PC-3 (cell line): ENCODE results near the gene CAMK1G. TPM values are rescaled to one million over a fixed set of nuclear protein-coding genes. Genes with fewer than 3 reads are reported as not detected.
A peak's percentile ranks its signal among the peaks of the same experiment; 100 is the strongest.

Experiments
- ATAC-seq: fragments of 200-7000 bp; cut with Tn5 transposase; 2 replicates; pipeline ENCODE4 v1.9.1; 2020; ENCODE audit warnings: mild to moderate bottlenecking, moderate library complexity
- BruUV-seq: library from RNA; stranded (reverse); fragments of 400-500 nt; replicated peaks from 2 replicates; lab custom pipeline; 2021; lab: Mats Ljungman, UMichigan
- CTCF ChIA-PET: fragments of 300-600 bp; sonication (Branson Sonifier 250); formaldehyde crosslinking; loops from one replicate; lab custom pipeline; 2022; ENCODE audit warnings: antibody characterized with exemption; lab: Charles Lee
- POLR2A ChIA-PET: fragments of 300-600 bp; sonication (Branson Sonifier 250); formaldehyde crosslinking; loops from one replicate; lab custom pipeline; 2022; ENCODE audit warnings: antibody characterized with exemption; ENCODE audit not compliant: unreplicated experiment; lab: Charles Lee
- DNase-seq: peaks from one replicate; pipeline ENCODE4 v3.0.0-alpha.2; 2015
- H2AFZ ChIP-seq: fragments of 300-600 bp; sonication (generic); 2 replicates; pipeline ENCODE4 v1.6.0; 2016; ENCODE audit warnings: antibody characterized with exemption, low read length
- H3F3A ChIP-seq: fragments of 300-600 bp; sonication (generic); one replicate; pipeline ENCODE4 v1.6.0; 2017; ENCODE audit warnings: antibody characterized with exemption, low read length, control low read depth, mild to moderate bottlenecking; ENCODE audit not compliant: unreplicated experiment
- H3K27ac ChIP-seq: fragments of 300-600 bp; sonication (generic); 2 replicates; pipeline ENCODE4 v1.5.1; 2016; ENCODE audit warnings: mild to moderate bottlenecking, low read length
- H3K27me3 ChIP-seq: fragments of 300-600 bp; sonication (generic); 2 replicates; pipeline ENCODE4 v1.6.1; 2016; ENCODE audit warnings: low read length, mixed read lengths
- H3K36me3 ChIP-seq: fragments of 300-600 bp; sonication (generic); 2 replicates; pipeline ENCODE4 v1.6.1; 2016; ENCODE audit warnings: low read depth, mixed run types, low read length, mixed read lengths
- H3K4me1 ChIP-seq: fragments of 300-600 bp; sonication (generic); 2 replicates; pipeline ENCODE4 v1.5.1; 2016; ENCODE audit warnings: low read length; ENCODE audit not compliant: insufficient read depth
- H3K4me2 ChIP-seq: fragments of 300-600 bp; sonication (generic); 2 replicates; pipeline ENCODE4 v1.6.0; 2016; ENCODE audit warnings: low read length
- H3K4me3 ChIP-seq: fragments of 300-600 bp; sonication (generic); 2 replicates; pipeline ENCODE4 v1.5.1; 2016; ENCODE audit warnings: mild to moderate bottlenecking, low read length, mixed read lengths
- H3K79me2 ChIP-seq: fragments of 300-600 bp; sonication (generic); 2 replicates; pipeline ENCODE4 v1.6.1; 2017; ENCODE audit warnings: low read length, mixed read lengths
- H3K9ac ChIP-seq: fragments of 300-600 bp; sonication (generic); 2 replicates; pipeline ENCODE4 v1.6.0; 2016; ENCODE audit warnings: mild to moderate bottlenecking, low read length
- H3K9me2 ChIP-seq: fragments of 300-600 bp; sonication (generic); replicated peaks from 2 replicates; pipeline ENCODE4 v1.6.1; 2016; ENCODE audit warnings: mixed run types, low read length, mixed read lengths
- H3K9me3 ChIP-seq: fragments of 300-600 bp; sonication (generic); 2 replicates; pipeline ENCODE4 v1.6.1; 2016; ENCODE audit warnings: low read length, mixed read lengths
- H4K20me1 ChIP-seq: fragments of 300-600 bp; sonication (generic); 2 replicates; pipeline ENCODE4 v1.6.1; 2016; ENCODE audit warnings: low read length, mixed read lengths
- CTCF ChIP-seq: fragments of 300-600 bp; sonication (generic); conservative IDR thresholded peaks from 2 replicates; pipeline ENCODE4 v1.5.1; 2017; ENCODE audit warnings: antibody characterized with exemption, low read depth, mild to moderate bottlenecking, low read length
- EZH2 ChIP-seq: fragments of 300-600 bp; sonication (generic); IDR thresholded peaks from one replicate; pipeline ENCODE4 v1.6.1; 2017; ENCODE audit warnings: antibody characterized with exemption, mild to moderate bottlenecking, low read length; ENCODE audit not compliant: unreplicated experiment
- EZH2phosphoT487 ChIP-seq: fragments of 300-600 bp; sonication (generic); IDR thresholded peaks from 2 replicates; pipeline ENCODE4 v1.6.1; 2018; ENCODE audit warnings: mild to moderate bottlenecking, antibody characterized with exemption, low read length, borderline replicate concordance
- intact Hi-C: fragments of 100-400 bp; cut with micrococcal nuclease; formaldehyde crosslinking; loops from 2 replicates; pipeline ENCODE4 v1.9.0; 2023
- total RNA-seq: library from RNA; depleted of rRNA; stranded (reverse); fragments of >200 nt; gene quantifications from 2 replicates; pipeline ENCODE4 v1.2.3, GENCODE V29; 2014

Gene CAMK1G
- total RNA-seq, 1 experiment from 2014 or later, result not detected

GRCh38 chr1:209603877-209604276 is 20.4 kb downstream of the CAMK1G start:
- Histone ChIP-seq H2AFZ (no peak overlapping the region), H3K36me3 (no peaks in the 10 kb centered on the region), H3K79me2 (no peaks in the 10 kb centered on the region), H3K27me3 (no peaks in the 10 kb centered on the region), H3K9me3 (no peaks in the 10 kb centered on the region), H4K20me1 (no peaks in the 10 kb centered on the region), H3K9ac (no peak overlapping the region), H3K4me1 (peaks cover 48% of the 10 kb centered on the region), H3K27ac (no peak overlapping the region), H3K4me3 (no peak overlapping the region), H3F3A (no peaks in the 10 kb centered on the region), H3K9me2 (no peaks in the 10 kb centered on the region), H3K4me2 (no peak overlapping the region)
- BruUV-seq, result no TSS peak
- POLR2A ChIA-PET, result interaction anchor here (0.7 kb wide), 1 partner anchor 45 kb away, joined by 4 read pairs; no protein-coding TSS in a partner anchor
- intact Hi-C loops, result loop anchor here (2.0 kb wide), 1 partner anchor 17 kb away; no protein-coding TSS in a partner anchor
- CTCF ChIA-PET, result no interaction called here
- DNase-seq, result no peak
- TF ChIP-seq CTCF (no peak), EZH2phosphoT487 (no peak), EZH2 (no peak)
- no peak for ATAC-seq

GRCh38 chr1:209607102-209607794 is 23.7 kb downstream of the CAMK1G start:
- no peaks in the 10 kb centered on the region for H3K9me3 ChIP-seq
- H3K4me1 ChIP-seq, result peaks cover 39% of the 10 kb centered on the region
- H3K27ac ChIP-seq, result peak overlapping the region; percentile 34
- ChIA-PET CTCF (no interaction called here), POLR2A (no interaction called here)
- H4K20me1 ChIP-seq, result no peaks in the 10 kb centered on the region
- H3K9ac ChIP-seq, result no peak overlapping the region
- H3K36me3 ChIP-seq, result no peaks in the 10 kb centered on the region
- peaks cover 9% of the 10 kb centered on the region for H3F3A ChIP-seq
- TF ChIP-seq CTCF, result no peak
- no peak for TF ChIP-seq EZH2phosphoT487
- no peak for TF ChIP-seq EZH2
- no peaks in the 10 kb centered on the region for H3K9me2 ChIP-seq
- intact Hi-C loops, result no loop called here
- H3K27me3 ChIP-seq, result no peaks in the 10 kb centered on the region
- no peaks in the 10 kb centered on the region for H3K79me2 ChIP-seq
- peak overlapping the region; percentile 8; the same call in 1 of the 2 replicates for H3K4me2 ChIP-seq
- DNase-seq (peak; percentile 80), ATAC-seq (peak; percentile 72)
- no peak overlapping the region for H3K4me3 ChIP-seq
- no peak overlapping the region for H2AFZ ChIP-seq
- BruUV-seq, result no TSS peak

DNA sequence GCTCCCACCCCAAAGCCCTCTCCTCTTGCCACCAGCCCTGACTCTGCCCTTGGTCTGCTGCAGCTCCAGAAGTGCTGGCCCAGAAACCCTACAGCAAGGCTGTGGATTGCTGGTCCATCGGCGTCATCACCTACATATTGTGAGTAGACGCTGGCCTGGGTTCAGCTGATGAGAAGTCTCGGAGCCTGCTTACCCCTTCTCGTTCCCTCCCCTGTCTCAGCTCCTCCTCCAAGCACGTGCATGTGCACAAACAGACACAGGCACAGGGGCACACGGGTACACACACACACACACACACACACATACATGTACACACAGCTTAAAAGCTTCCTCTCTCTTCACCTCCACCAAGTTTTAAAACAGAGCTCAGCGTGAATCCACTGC is 24.3 kb downstream of the CAMK1G start:
- peaks cover 34% of the 10 kb centered on the region for H3K4me1 ChIP-seq
- H3K9me3 ChIP-seq, result no peaks in the 10 kb centered on the region
- 0 out of 2 replicates have a peak, but pooled peaks have one; percentile 2 for ATAC-seq
- H3K4me3 ChIP-seq, result no peak overlapping the region
- no peaks in the 10 kb centered on the region for H3K79me2 ChIP-seq
- H3F3A ChIP-seq, result peaks cover 11% of the 10 kb centered on the region
- H2AFZ ChIP-seq, result no peak overlapping the region
- no TSS peak for BruUV-seq
- ChIA-PET CTCF (no interaction called here), POLR2A (no interaction called here)
- H3K4me2 ChIP-seq, result peak overlapping the region; percentile 8; the same call in 1 of the 2 replicates
- DNase-seq, result no peak
- TF ChIP-seq CTCF (no peak), EZH2 (no peak), EZH2phosphoT487 (no peak)
- intact Hi-C loops, result no loop called here
- peak overlapping the region; percentile 34 for H3K27ac ChIP-seq
- H3K9me2 ChIP-seq, result no peaks in the 10 kb centered on the region
- H3K9ac ChIP-seq, result no peak overlapping the region
- no peaks in the 10 kb centered on the region for H3K36me3 ChIP-seq
- H3K27me3 ChIP-seq, result no peaks in the 10 kb centered on the region
- no peaks in the 10 kb centered on the region for H4K20me1 ChIP-seq
